Body of pancreas (tissue), 4 donors: ENCODE results near the gene ZNF771.

Experiments
- POLR2A ChIP-seq, 3 donors: fragments of 450-650 bp; IDR thresholded peaks; one replicate each; pipeline ENCODE4 v1.6.1; 2016; ENCODE audit warnings: antibody characterized with exemption in 3 of 3, mild to moderate bottlenecking in 2 of 3
- TF ChIP-seq, protein P1 (sequence below), 7 experiments: fragments of 450-650 bp in 4 of 7; fragments of 200-600 bp in 3 of 7; sonication (generic) in 3 of 7; IDR thresholded peaks; one replicate each; pipeline ENCODE4 v1.5.1; 2016 to 2019; ENCODE audit warnings: antibody characterized with exemption in 7 of 7

- TF ChIP-seq, protein P1, sequence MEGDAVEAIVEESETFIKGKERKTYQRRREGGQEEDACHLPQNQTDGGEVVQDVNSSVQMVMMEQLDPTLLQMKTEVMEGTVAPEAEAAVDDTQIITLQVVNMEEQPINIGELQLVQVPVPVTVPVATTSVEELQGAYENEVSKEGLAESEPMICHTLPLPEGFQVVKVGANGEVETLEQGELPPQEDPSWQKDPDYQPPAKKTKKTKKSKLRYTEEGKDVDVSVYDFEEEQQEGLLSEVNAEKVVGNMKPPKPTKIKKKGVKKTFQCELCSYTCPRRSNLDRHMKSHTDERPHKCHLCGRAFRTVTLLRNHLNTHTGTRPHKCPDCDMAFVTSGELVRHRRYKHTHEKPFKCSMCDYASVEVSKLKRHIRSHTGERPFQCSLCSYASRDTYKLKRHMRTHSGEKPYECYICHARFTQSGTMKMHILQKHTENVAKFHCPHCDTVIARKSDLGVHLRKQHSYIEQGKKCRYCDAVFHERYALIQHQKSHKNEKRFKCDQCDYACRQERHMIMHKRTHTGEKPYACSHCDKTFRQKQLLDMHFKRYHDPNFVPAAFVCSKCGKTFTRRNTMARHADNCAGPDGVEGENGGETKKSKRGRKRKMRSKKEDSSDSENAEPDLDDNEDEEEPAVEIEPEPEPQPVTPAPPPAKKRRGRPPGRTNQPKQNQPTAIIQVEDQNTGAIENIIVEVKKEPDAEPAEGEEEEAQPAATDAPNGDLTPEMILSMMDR (IDR thresholded peaks at IDR 0.05): no peak
- TF ChIP-seq POLR2A (IDR thresholded peaks at IDR 0.05): no peak
Measured at GRCh38 chr16:30434852-30435251, 27.4 kb downstream of the ZNF771 start.
